Dendritic cell treated with granulocyte-macrophage colony-stimulating factor and Interleukin-4, amounts not matched to agents 40 ng/mL and 50 ng/mL, for 4 days (primary cell): ENCODE measurements around the gene SMC5.
"Not testable (repeated sequence)": the region's sequence is repeated elsewhere in the genome, so short reads cannot be mapped to it uniquely, and the experiment has no call there.

Source experiments
- H3K27ac Mint-ChIP-seq: one replicate; pipeline ENCODE4 v1.8.0; 2022; ENCODE audit warnings: mild to moderate bottlenecking, mixed read lengths
- H3K27me3 Mint-ChIP-seq: one replicate; pipeline ENCODE4 v1.8.0; 2022; ENCODE audit warnings: mild to moderate bottlenecking, mixed read lengths
- H3K36me3 Mint-ChIP-seq: one replicate; pipeline ENCODE4 v1.8.0; 2022; ENCODE audit warnings: low read depth, mixed read lengths
- H3K4me1 Mint-ChIP-seq: one replicate; pipeline ENCODE4 v1.8.0; 2022; ENCODE audit warnings: low read depth, mixed read lengths
- H3K4me3 Mint-ChIP-seq: one replicate; pipeline ENCODE4 v1.8.0; 2022; ENCODE audit warnings: mild to moderate bottlenecking, moderate library complexity, mixed read lengths
- H3K9me3 Mint-ChIP-seq: one replicate; pipeline ENCODE4 v1.8.0; 2022; ENCODE audit warnings: mixed read lengths
- intact Hi-C: fragments of 100-400 bp; cut with micrococcal nuclease; formaldehyde crosslinking; loops from one replicate; pipeline ENCODE4 v1.15.0; 2022

SMC5 gene

DNA sequence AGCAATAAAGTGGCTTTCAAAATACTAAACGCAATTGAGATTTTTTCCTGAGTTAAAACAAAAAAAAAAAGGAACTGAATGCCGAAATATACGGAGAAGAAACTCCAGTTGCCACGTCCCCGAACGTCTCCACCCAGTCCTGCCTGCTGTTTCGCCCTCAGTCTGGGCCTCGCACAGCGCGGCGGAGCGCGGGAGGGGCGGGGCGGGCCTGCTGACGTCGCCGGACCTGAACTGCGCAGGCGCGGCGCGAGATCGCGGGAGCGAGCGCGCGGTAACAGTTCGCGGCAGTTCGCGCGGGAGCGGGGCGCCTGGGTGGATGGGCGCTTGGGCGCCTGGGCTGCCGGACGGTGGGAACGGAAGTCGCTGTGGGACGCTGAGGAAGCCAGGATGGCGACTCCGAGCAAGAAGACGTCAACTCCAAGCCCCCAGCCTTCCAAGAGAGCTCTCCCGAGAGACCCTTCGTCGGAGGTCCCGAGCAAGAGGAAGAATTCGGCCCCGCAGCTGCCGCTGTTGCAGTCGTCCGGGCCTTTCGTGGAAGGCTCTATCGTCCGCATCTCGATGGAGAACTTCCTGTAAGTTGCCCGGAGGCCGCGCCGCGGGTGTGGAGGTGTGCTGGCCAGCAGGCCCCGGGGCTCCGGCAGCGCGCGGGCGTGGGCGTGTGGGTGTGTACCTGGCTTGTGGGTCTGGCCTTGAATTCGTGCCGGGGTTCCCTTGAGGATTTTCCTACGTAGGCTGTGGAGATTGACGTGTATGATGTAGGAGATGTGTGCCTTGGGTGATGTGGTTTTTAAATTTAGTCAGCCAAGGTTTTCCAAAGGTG lies at the start of gene SMC5:
Gene SMC5 (plus strand): TSS at position 287 of the 820 bp plus-strand sequence. CDS start 101 bp downstream, at position 388.
- Mint-ChIP-seq H3K4me3 (peak within 1 kb of the TSS; percentile 85), H3K4me1 (peaks cover 51% of the 10 kb centered on the region), H3K36me3 (peaks cover 33% of the 10 kb centered on the region), H3K27me3 (no peaks in the 10 kb centered on the region), H3K9me3 (no peaks in the 10 kb centered on the region), H3K27ac (peak within 1 kb of the TSS; percentile 95)
- intact Hi-C loops: loop anchor here (5.0 to 10.0 kb wide), 2 partner anchors 153 to 584 kb away; partner anchors contain the start of genes APBA1 and KLF9

DNA sequence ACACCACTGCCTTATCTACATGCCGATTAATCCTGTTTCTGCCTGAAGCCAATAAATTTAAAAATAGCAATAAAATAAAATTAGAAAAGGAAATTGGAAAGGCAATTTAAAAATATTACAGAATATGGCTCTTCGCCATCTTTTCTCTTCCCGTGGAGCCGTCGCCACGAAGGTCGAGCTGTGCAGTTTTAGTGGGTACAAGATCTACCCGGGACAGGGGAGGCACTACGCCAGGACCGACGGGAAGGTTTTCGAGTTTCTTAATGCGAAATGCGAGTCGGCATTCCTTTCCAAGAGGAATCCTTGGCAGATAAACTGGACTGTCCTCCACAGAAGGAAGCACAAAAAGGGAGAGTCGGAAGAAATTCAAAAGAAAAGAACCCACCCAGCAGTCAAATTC lies 41.7 kb upstream of the SMC5 start:
- intact Hi-C loops: no loop called here
- Mint-ChIP-seq H3K36me3 (no peaks in the 10 kb centered on the region), H3K27me3 (no peaks in the 10 kb centered on the region), H3K9me3 (peaks cover 28% of the 10 kb centered on the region), H3K4me1 (peaks cover 5% of the 10 kb centered on the region), H3K27ac (no peak overlapping the region), H3K4me3 (no peak overlapping the region)

DNA sequence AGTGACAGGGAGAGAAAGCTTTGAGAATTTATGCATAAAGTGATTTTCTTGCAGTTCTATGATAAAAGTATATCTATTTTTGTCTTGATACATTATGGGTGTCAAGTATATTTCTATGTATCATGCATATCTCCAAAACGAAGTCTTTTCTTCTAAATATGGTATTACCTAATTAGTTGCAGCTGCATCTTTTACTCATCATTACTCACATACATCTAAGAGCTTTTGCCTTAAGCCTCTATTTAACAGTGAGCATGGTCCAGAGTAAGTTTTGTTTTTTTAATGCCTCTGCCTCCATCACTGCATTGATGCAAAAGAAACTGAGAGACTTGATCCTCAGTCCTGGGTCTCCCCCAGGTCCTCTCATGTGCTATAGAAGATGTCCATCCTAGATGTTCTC lies 40.0 kb upstream of the SMC5 start:
- Mint-ChIP-seq H3K4me1 (peaks cover 5% of the 10 kb centered on the region), H3K36me3 (no peaks in the 10 kb centered on the region), H3K27ac (no peak overlapping the region), H3K4me3 (no peak overlapping the region), H3K9me3 (peaks cover 15% of the 10 kb centered on the region), H3K27me3 (no peaks in the 10 kb centered on the region)
- intact Hi-C loops: no loop called here

DNA sequence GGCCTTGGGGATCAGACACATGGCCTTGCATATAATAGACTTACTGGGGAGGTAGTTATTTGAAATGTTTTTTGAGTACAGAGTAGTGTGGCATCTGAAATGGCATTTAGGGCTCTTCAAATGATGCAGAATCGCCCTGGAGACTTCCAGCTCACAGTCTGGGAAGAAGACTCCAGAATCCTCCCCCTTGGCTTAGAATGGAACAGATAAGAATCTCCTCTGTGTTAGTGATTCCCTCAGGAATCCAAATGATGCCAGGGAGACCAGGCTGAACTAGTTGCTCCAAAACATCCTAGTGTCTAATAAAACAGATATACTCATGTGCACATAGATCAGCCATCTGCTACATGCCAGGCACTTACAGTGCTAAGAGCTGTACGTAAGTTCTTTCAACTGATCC lies 38.6 kb upstream of the SMC5 start:
- intact Hi-C loops: loop anchor here (10.0 kb wide), 1 partner anchor 245 kb away; no protein-coding TSS in a partner anchor
- Mint-ChIP-seq H3K4me3 (no peak overlapping the region), H3K4me1 (no peaks in the 10 kb centered on the region), H3K27me3 (no peaks in the 10 kb centered on the region), H3K27ac (no peak overlapping the region), H3K36me3 (no peaks in the 10 kb centered on the region), H3K9me3 (peaks cover under 1% of the 10 kb centered on the region)

DNA sequence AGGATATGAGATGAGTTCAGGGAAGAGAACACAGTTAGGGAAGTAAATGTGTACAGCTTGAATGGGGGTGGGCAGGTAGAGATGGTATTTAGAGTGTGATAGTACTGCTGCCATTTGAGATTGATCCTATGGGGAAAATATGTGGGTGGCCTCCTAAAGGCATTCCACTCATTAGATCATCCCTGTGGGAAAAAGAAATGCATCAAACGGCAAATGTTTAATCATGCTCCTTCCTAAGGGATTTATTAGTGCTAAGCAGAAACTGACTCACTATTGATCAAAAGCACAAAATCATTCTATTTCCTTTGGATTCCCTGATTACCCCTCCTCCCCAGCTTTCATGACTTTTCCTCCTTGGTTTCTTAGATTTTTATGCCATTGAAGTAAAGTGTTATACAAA lies 36.4 kb upstream of the SMC5 start:
- no peaks in the 10 kb centered on the region for H3K9me3 Mint-ChIP-seq
- no peak overlapping the region for H3K27ac Mint-ChIP-seq
- no peaks in the 10 kb centered on the region for H3K4me1 Mint-ChIP-seq
- no peak overlapping the region for H3K4me3 Mint-ChIP-seq
- H3K27me3 Mint-ChIP-seq: no peaks in the 10 kb centered on the region
- intact Hi-C loops: loop anchor here (10.0 kb wide), 1 partner anchor 248 kb away; no protein-coding TSS in a partner anchor
- no peaks in the 10 kb centered on the region for H3K36me3 Mint-ChIP-seq

DNA sequence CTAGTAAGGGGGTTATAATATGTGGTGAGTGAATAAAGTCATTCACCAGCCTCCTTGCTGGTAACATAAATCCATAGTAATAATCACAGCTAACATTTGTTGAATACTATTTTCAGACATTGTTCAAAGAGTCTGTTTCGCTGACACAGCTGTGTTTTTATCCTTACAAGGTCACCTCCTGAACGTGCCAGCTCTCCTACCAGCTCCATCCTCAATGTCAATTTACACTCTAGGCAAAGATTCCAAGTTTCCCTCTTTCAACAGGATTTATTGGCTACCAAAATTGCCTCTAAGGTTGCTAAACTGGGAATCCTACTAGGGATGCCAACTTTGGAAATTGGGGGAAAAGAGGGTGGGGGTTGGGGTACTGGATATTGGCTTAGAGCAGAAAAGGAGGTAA lies 30.7 kb upstream of the SMC5 start:
- intact Hi-C loops: loop anchor here (10.0 kb wide), 1 partner anchor 253 kb away; no protein-coding TSS in a partner anchor
- H3K36me3 Mint-ChIP-seq: no peaks in the 10 kb centered on the region

DNA sequence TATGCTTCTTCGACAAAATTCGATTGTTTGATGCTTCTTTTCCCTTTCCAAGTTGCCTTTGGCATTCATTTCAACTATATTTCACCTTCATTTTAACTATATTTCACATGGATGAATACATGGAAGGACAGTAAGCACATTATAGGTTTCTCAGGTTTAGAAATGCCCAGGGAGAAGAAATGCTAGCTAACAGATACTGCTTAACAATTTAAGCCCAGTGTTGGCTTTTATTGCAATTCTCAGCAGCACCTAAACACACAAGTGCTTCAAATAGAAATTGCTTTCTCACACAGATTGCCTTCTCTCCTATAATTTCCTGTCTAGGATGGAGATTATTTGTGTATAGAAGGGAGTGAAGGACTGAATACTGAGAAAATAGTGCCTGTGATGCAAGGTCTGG lies 30.2 kb upstream of the SMC5 start:
- H3K4me1 Mint-ChIP-seq: no peaks in the 10 kb centered on the region
- no peak overlapping the region for H3K4me3 Mint-ChIP-seq
- no peaks in the 10 kb centered on the region for H3K36me3 Mint-ChIP-seq
- intact Hi-C loops: loop anchor here (10.0 kb wide), 1 partner anchor 254 kb away; no protein-coding TSS in a partner anchor
- H3K9me3 Mint-ChIP-seq: no peaks in the 10 kb centered on the region
- H3K27me3 Mint-ChIP-seq: no peaks in the 10 kb centered on the region
- H3K27ac Mint-ChIP-seq: no peak overlapping the region

More for the DNA sequence above, 30.7 kb upstream of the SMC5 start:
- H3K27ac Mint-ChIP-seq: no peak overlapping the region
- H3K9me3 Mint-ChIP-seq: no peaks in the 10 kb centered on the region
- H3K4me1 Mint-ChIP-seq: no peaks in the 10 kb centered on the region
- H3K4me3 Mint-ChIP-seq: no peak overlapping the region
- no peaks in the 10 kb centered on the region for H3K27me3 Mint-ChIP-seq

DNA sequence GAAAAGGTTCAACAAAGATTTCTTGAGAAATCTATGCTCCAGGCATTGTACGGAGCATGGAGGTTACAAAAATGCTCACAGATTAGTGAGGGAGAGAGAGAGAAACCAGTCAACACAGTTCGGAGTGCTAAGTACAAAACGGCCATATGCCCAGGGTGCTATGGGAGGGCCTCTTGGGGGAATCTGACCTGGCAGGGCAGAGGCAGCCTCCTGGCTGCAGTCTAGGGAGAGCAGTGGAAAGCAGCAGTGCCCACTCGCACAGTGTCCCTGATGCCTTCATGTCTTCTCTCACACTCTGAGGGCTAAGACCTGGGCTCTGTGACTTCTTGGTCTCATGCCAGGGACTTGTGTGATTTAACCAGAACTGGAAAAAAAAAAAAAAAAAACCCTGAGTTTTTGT lies 29.8 kb upstream of the SMC5 start:
- H3K4me3 Mint-ChIP-seq: no peak overlapping the region
- H3K27ac Mint-ChIP-seq: no peak overlapping the region
- no peaks in the 10 kb centered on the region for H3K36me3 Mint-ChIP-seq
- no peaks in the 10 kb centered on the region for H3K9me3 Mint-ChIP-seq
- H3K27me3 Mint-ChIP-seq: no peaks in the 10 kb centered on the region
- H3K4me1 Mint-ChIP-seq: no peaks in the 10 kb centered on the region
- intact Hi-C loops: loop anchor here (10.0 kb wide), 1 partner anchor 254 kb away; no protein-coding TSS in a partner anchor

DNA sequence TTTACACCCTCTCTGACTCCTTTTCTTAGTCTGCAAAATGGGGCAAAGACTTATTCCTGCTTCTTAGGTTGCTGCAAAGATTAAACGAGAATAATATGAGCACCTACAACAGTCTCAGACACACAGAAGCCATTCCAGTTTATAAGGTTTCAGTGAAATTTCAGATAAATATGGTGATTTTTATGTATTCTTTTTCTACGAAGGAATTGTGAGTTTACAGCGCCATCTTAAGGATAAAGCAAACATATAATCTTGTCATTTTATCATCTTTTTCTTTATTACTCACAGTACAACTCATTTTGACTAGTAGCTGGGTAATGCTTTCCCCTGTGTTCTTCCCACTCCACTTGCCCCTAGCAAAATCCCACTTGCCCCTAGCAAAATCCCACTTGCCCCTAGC lies 29.2 kb upstream of the SMC5 start:
- no peak overlapping the region for H3K4me3 Mint-ChIP-seq
- no peaks in the 10 kb centered on the region for H3K36me3 Mint-ChIP-seq
- H3K4me1 Mint-ChIP-seq: no peaks in the 10 kb centered on the region
- intact Hi-C loops: loop anchor here (10.0 kb wide), 1 partner anchor 255 kb away; no protein-coding TSS in a partner anchor
- H3K27ac Mint-ChIP-seq: no peak overlapping the region
- no peaks in the 10 kb centered on the region for H3K9me3 Mint-ChIP-seq
- H3K27me3 Mint-ChIP-seq: no peaks in the 10 kb centered on the region

DNA sequence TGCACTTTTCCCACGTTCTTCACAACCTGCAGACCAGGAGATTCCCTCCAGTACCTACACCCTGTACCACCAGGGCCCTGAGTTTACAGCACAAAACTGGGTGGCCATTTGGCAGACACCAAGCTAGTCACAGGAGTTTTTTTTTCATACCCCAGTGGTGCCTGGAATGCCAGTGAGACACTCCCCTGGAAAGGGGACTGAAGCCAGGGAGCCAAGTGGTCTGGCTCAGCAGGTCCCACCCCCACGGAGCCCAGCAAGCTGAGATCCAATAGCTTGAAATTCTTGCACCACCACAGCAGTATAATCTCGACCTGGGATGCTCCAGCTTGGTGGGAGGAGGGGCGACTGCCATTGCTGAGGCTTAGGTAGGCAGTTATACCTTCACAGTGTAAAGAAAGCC lies 26.3 kb upstream of the SMC5 start:
- H3K4me3 Mint-ChIP-seq: no peak overlapping the region
- H3K36me3 Mint-ChIP-seq: no peaks in the 10 kb centered on the region
- H3K27ac Mint-ChIP-seq: no peak overlapping the region
- H3K9me3 Mint-ChIP-seq: peaks cover 18% of the 10 kb centered on the region
- intact Hi-C loops: no loop called here
- no peaks in the 10 kb centered on the region for H3K4me1 Mint-ChIP-seq
- H3K27me3 Mint-ChIP-seq: no peaks in the 10 kb centered on the region

DNA sequence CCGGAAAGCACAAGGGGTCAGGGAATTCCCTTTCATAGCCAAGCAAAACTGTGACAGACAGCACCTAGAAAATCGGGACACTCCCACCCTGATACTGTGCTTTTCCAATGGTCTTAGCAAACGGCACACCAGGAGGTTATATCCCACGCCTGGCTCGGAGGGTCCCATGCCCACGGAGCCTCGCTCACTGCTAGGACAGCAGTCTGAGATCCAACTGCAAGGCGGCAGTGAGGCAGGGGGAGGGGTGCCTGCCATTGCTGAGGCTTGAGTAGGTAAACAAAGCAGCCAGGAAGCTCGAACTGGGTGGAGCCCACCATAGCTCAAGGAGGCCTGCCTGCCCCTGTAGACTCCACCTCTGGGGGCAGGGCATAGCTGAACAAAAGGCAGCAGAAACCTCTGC lies 24.6 kb upstream of the SMC5 start:
- H3K4me1 Mint-ChIP-seq, intact Hi-C loops, H3K4me3 Mint-ChIP-seq, H3K27ac Mint-ChIP-seq, H3K36me3 Mint-ChIP-seq, H3K27me3 Mint-ChIP-seq: not testable (repeated sequence)
- H3K9me3 Mint-ChIP-seq: peaks cover 18% of the 10 kb centered on the region

DNA sequence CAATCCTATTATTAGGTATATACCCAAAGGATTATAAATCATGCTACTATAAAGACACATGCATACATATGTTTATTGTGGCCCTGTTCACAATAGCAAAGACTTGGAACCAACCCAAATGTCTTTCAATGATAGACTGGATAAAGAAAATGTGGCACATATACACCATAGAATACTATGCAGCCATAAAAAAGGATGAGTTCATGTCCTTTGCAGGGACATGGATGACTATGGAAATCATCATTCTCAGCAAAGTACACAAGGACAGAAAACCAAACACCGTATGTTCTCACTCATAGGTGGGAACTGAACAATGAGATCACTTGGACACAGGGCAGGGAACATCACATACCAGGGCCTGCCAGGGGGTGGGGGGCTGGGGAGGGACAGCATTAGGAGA lies 12.8 kb upstream of the SMC5 start:
- H3K27me3 Mint-ChIP-seq, H3K4me1 Mint-ChIP-seq, H3K36me3 Mint-ChIP-seq, intact Hi-C loops, H3K27ac Mint-ChIP-seq, H3K4me3 Mint-ChIP-seq: not testable (repeated sequence)
- peaks cover 16% of the 10 kb centered on the region for H3K9me3 Mint-ChIP-seq

DNA sequence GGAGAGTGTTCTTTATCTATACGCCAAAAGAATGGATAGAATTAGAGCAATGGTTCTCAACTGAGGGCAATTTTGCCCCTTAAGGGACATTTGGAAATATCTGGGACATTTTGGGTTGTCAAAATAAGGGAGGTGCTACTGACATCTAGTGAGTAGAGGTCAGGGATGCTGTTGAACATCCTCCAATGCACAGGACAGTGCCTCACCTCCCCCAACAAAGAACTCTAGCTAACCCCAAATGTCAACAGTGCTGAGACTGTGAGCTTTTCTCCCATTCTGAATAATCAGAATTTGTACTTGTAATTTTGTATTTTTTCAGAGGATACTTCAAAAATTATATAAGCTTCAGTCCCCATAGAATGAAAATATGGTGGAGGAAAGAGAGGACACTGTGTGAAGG lies 8.6 kb upstream of the SMC5 start:
- Mint-ChIP-seq H3K27me3 (no peaks in the 10 kb centered on the region), H3K36me3 (no peaks in the 10 kb centered on the region), H3K4me1 (no peaks in the 10 kb centered on the region), H3K27ac (no peak overlapping the region), H3K4me3 (no peak overlapping the region), H3K9me3 (no peaks in the 10 kb centered on the region)
- intact Hi-C loops: loop anchor here (10.0 kb wide), 1 partner anchor 575 kb away; the partner anchor contains the start of gene APBA1

DNA sequence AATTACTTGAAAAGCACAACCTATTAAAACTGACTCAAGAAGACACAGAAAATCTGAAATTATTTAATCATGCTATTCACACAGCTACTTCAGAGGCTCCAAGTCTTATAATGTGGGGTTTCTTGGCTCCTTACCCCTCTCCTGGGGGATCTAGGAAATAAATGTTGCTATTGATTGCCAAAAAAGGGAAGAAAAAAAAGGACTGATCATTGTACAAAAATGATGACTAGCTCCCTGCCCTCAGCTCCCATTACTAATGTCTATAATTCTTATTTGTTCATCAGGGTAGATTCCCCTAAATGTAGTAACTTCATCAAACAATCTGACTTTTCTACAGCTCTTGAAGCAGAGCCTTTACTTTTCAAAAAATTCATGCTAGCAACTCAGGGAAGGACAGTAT lies 3.3 kb upstream of the SMC5 start:
- peaks cover 28% of the 10 kb centered on the region for H3K4me1 Mint-ChIP-seq
- no peak overlapping the region for H3K27ac Mint-ChIP-seq
- H3K9me3 Mint-ChIP-seq: no peaks in the 10 kb centered on the region
- H3K36me3 Mint-ChIP-seq: peaks cover 10% of the 10 kb centered on the region
- no peaks in the 10 kb centered on the region for H3K27me3 Mint-ChIP-seq
- H3K4me3 Mint-ChIP-seq: no peak overlapping the region
- intact Hi-C loops: loop anchor here (5.0 to 10.0 kb wide), 2 partner anchors 157 to 581 kb away; partner anchors contain the start of genes APBA1 and KLF9
